HG02884 (cell line): ENCODE data around the gene OR10G8.

Source experiments
- ATAC-seq: cut with Tn5 transposase; IDR thresholded peaks from one replicate; pipeline ENCODE4 v1.9.1; 2021; ENCODE audit warnings: mild to moderate bottlenecking, moderate library complexity; ENCODE audit not compliant: unreplicated experiment

The OR10G8 gene

GRCh38 chr11:124077266-124077665 lies 50.7 kb downstream of the OR10G8 start:
- ATAC-seq: no peak

GRCh38 chr11:124078591-124078990 lies 52.0 kb downstream of the OR10G8 start:
- no peak for ATAC-seq

DNA sequence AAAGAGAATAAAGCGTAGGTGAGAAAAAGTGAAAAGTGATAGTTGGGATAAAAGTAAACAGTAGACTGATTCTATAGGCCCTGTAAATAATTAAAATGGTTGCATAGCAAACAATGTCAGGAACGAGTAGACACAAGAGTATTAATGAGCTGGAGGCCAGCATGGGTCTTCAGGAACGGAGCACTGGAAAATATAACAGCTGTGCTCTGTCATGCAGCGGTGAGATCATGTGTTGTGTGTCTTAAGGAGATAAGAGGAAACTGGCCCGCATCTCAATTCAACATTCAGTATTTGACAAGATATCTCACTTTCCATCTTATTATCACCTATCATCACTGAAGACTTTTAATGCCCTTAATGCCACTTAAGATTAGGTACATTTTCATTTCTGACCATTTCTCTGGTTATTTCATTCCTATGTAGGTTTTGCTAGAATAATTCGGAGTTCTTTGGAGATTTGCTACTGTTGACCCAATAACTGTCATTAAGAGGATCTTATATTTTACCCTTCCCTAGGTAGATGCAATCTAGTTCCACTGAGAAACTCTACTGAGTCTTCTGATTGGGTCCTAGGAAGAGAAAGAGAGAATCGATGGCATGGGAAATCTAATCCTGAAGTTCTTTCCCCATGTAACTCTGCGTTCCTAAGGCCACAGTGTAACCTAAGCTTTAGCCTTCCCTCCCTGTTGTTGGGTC lies 53.2 kb downstream of the OR10G8 start:
- ATAC-seq: no peak
